GF-D8 (cell line): ENCODE measurements around the gene TSPAN4.

ENCODE experiments used
- DNase-seq: peaks from one replicate; lab custom pipeline; 2025; lab: John Stamatoyannopoulos, UW

Gene TSPAN4

DNA sequence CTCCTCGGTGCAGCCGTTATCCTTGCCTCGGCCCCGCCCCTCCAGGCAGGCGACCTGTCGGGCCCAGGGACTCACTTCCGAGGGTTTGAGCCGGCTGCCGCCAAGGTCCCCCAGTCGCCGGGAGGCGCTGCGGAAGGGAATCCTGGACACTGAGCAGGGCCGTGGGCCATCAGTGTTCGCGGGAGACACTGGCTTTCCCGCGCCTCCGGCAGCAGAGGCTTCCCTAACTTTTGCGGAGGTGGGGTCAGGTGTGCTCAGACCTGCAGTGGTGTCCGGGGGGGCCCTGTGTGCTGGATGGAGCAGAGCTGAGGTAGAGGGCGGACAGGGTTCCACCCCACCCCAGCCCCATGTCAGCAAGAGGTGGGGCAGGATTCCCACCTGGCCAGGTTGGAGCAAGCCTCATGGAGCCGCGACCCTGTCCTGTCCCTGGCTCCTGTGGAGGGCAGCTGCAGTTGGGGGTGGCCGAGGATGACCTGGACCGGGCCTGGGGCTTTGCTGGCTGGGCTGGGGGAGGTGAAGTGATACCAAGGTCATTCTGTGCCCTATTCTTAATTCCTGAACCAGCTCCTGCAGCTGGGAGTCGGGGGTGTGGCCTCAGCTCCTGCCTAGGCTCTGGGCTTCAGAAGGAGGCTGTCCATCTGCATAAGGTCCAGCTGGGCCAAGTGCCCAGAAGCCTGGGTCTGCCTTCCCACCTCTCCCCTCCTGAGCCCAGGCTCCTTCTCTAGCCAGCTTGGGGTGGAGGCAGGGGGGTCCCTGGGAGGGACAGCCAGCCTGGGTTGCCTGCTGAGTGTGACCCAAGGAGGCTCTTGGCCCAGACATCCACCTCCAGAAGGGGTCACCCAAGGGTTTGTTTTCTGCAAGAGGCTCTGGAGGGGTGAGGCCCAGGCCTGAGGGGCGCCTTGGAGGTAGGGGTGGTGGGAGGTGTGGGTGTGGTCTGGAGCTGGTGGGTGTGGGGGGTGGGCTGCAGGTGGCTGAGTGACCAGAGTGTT lies 8.4 kb downstream of the TSPAN4 start:
- no peak for DNase-seq

DNA sequence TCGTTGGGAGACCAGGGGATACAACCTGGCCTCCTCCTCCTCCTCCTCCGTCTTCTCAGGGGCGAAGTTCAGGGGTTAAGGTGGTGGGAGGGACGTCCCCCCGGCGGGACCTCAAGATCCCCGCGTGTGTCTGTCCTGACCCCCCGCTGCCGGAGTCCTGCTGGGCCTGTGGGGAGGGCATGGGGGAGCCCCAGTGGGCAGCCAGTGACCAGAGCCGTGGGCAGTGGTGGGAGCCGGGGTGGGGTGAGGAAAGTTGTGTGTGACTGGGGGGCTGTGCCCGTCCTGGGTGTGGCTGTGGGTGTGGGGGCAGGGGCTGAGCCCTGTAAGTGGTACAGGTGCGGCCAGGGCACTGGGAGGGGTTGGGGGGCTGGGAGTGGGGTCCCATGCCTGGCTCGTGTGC lies 10.1 kb downstream of the TSPAN4 start:
- DNase-seq: no peak

DNA sequence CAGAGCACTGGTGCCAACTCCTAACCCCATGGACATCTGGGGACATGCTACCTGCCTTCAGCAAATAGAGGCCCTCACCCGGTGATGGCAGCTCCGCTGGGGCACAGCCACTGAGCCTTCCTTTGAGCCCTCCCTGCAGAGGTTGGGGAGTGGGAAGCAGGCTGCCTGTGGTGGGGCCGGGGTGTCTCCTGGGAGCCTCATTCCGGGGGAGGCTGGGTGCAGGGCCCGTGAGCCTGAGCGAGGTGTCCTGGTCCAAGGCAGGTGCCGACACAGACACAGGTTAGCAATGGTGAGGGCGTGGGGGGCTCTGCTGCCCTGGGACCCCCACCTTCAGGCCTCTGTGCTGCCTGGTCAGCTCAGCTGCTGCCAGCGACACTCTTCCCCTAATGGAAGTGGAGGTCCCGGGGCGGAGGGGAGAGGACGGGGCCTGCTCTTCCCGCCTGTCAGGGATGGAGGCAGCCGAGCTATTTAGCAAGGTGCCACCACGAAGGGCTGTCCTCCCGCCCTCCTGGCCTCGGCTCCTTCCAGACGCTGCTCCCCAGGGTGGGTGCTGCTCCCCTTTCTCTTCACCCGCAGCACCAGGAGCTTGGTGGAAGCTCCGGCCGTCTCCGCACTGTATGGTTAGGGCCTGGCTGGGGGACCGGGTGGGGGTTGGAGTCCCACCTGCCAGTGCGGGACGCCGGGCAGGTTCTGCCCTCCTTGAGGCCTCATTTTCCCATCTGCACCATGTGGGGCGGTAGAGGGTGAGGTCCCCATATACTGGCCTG lies 11.2 kb downstream of the TSPAN4 start:
- no peak for DNase-seq

DNA sequence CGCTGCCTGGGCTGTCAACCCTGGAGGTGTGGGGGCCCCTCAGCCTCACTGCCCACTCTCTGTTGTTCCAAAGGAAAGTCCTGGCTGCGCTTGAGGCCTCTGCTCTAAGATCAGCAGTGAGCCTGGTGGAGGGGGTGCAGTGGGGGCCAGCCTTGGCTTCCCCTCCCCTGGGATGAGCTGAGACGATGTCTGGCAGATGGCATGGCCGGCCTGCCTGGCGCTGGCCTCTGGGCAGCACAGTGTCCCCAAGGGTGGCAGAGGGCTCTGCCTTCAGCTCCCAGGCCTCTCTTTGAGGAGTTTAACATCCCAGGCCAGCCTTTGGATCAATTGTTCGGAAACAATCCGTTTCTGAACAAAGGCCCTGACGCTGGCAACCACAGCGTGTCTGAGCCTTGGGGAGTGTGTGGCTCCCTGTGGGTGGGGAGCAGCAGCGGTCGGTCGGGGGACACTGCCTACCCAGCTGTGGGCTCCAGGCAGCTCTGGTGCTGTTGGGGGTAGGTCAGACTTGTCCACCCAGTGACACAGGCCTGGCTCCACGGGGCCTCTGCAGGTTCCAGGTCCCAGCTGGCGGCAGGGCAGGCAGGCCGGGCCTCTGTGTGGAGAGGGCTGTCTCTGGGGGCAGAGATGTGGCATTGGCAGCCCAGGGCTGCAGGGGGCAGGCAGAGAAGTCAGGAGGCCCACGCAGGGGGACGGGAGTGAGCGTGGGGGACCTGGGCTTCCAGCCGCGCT lies 12.1 kb downstream of the TSPAN4 start:
- DNase-seq: no peak

DNA sequence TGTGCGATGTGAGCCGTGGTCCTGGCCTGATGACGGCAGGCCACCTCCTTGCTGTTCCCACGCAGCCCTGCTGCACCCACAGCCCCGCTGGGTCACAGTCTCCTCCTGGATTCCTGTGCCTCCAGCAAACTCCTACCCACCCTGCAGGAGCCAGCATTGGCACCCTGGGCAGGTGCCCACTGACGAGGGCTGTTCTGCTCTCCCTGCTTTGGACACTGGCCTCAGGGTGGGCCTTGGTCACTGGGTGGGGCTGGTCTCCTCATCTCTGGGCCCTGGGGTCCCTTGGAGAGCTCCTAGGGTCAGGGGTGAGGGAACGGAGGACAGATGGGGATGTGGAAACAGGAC lies 12.7 kb downstream of the TSPAN4 start:
- DNase-seq: no peak

DNA sequence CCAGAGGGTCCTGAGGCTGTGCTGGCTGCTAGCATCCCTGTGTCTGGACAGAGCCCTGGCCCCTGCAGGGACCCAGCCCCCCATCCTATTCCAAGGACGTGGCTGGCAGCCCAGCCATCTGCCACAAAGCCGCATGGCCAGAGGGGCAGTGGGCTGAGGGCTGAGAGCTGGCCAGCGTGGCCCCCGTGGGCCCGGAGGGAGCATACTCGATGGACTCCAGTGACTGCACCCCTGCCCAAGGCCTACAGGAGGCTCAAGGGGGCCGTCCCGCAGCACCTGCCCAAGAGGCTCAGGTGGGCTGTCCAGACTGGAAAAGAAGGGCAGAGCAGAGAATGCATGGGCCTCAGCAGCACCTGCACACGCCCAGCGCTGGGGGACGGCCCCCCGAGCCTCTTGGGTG lies 13.1 kb downstream of the TSPAN4 start:
- DNase-seq: no peak

DNA sequence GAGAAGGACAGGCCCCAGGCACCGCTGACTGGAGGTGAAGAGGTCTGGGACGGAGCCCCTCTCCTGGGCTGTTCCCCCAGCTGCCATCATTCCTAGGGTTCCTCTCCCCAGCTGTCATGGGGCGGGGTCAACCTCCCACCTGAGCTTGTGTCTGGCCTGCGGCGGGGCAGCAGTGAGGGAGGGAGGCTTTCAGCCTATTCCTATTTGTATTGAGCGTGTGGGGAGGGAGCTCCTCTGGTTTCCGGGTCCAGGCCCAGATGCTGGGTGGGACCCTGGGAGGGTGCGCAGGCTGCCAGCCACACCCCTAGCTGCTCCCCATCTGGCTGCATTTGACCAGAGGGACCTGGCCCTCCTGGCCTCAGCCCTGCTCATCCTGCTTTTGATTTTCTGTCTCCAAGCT lies 13.7 kb downstream of the TSPAN4 start:
- no peak for DNase-seq

DNA sequence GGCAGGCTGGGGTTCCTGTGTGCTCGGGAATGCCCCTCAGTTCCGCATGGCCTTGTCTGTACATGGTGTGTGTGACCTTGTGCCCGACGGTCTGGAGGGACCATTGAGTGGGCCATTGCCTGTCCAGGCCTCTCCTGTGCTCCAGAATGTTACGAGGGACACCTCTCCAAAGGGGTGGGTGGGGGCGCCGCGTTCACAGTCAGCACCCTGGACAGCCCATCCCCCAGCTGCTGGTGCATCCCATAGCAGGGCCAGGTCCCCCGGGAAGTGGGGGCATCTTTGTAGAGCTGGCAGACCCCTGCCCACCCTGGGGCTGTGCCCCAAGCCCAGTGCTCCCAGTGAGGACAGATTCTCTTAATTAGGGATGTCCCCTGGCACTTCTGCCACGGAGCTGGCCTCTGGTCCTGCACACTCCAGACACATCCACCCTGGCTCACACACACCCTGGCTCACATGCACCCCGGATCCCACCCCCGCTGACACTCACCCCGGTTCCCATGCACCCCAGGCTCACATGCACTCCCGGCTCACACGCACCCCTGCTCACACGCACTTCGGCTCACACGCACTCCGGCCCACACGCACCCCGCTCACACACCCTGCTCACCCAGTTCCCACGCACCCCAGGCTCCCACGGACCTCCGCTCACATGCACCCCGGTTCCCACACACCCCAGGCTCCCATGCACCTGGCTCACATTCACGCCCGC lies 15.6 kb downstream of the TSPAN4 start:
- no peak for DNase-seq

DNA sequence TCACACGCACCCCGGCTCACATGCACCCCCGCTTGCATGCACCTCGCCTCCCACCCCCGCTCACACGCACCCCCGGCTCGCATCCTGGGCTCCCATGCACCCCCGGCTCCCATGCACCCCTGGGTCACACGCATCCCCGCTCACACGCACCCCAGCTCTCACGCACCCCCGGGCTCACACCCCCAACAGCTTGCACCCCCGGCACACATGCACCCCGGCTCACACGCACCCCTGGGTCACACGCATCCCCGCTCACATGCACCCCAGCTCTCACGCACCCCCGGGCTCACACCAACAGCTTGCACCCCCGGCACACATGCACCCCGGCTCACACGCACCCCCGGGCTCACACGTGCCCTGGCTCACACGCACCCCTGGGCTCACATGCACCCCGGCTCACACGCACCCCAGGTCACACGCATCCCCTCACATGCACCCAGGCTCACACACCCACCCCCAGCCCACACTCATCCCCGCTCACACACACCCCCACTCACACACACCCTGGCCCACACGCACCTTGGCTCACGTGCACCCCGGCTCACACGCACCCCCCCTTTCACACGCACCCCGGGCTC lies 16.2 kb downstream of the TSPAN4 start:
- no peak for DNase-seq

DNA sequence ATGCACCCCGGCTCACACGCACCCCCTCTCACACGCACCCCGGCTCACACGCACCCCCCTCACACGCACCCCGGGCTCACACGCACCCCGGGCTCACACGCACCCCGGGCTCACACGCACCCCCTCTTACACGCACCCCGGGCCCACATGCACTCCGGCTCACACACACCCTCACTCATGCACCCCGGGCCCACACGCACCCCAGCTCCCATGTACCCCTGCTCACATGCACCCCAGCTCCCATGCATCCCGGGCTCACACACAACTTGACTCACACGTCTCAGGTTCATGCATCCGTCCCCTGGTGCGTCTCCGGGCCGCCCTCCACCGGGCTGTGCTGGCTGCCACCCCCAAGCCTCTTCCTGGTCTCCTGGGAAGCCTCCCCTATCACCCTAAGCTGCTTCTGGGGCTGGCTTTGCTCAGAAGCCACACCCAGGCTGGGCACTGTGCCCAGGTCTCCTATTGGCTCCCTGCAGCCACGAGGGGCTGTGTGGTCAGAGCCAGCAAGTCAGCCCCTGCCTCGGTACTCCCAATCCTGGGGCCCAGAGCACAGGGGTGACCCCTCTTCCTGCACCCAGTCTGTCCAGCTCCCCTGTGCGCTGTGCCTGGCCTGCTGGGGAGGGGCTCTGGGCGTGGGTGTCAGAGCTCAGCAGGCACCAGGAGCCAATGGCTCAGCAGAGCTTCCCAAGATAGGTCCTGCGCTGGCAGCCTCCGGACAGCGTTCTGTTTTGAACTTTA lies 16.9 kb downstream of the TSPAN4 start:
- no peak for DNase-seq

DNA sequence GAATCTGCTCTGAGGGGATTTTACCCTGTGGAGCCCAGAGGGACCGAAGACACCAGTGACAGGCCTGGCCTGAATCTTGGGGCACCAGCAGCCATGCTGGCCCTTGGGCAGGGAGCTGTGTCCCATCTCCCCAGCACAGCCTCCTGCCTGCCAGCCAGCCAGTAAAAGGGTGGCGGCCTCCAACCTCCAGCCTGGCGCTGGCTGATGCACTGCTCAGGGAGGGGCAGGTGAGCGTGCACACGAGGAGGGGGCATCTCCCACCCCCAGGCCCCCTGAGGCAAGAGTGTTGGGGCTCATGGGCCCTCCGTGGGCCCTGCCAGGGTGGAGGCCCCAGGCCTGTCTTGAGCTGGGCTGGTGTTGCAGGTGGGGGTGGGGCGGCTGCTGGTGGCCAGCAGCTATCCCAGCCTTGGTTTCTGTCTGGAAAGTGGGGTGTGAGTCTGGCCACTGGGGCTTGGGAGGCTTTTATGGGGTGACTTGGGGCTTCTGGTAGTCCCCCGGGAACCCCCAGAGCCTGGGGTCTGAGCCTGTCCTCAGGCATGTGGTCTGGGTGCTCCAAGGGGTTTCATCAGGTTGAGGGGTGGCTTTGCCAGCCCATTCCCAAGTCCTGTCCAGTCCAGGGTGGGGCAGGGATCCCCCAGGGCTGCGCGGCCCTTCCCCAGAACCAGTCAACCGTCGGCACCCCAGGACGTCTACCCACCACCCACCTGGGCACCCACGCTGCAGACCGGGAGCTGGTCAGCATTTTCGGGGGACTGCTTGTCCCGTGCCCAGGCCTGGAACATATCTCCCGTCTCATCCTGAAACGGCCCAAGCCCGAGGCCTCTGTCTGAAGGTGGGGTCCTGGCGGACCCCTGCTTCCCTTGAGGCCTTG lies 17.8 kb downstream of the TSPAN4 start:
- DNase-seq: no peak

DNA sequence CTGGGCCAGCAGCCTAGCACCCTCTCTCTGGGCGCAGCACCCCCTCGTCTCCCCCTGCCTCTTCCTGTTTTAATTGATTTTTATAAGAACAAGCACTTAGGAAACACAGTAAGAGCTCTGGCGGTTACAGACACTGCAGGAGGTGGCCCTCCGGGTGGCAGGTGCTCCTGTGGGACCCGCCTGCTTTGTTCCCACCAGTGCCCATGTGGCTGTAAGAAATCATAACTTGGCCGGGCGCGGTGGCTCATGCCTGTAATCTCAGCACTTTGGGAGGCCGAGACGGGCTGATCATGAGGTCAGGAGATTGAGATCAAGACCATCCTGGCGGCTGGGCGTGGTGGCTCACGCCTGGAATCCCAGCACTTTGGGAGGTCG lies 18.4 kb downstream of the TSPAN4 start:
- no peak for DNase-seq

DNA sequence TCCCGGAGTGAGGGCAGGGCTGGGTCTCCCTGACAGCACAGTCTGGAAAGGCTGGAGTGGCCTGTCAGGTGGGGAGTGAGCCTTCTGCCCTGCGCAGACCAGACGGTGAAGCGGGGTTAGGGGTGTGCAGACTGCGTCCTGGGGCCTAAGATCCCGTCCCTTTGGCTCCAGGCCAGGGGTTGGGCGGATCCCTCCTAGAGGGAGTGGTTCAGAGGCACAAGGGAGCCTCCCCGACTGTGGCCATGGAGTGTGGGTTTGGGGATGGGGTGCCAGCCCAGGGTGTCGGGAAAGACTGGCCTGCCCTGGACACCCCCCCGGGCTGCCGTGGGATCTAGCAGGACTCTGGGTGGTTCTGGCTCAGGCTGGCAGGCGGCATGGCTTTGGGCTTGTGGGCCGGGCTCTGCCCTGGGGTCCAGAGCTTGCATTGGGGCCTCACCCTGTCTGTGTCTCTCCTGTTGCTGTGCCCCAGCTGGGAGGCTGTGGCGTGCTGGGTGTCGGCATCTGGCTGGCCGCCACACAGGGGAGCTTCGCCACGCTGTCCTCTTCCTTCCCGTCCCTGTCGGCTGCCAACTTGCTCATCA lies 19.5 kb downstream of the TSPAN4 start:
- no peak for DNase-seq

DNA sequence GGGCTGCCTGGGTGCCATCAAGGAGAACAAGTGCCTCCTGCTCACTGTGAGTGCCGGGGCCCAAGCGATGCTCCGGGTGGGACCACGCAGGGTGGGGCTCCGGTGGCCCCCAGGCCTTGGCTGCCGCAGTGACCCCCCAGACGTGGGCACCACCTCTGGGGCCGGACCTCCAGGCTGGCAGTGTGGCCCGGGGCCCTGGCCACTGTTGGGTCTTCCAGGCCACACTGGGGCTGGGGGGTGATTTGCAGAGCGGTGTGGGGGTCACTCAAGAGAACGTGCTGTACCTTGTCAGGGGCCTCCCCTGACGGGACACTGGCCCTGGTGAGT lies 20.0 kb downstream of the TSPAN4 start:
- DNase-seq: no peak

DNA sequence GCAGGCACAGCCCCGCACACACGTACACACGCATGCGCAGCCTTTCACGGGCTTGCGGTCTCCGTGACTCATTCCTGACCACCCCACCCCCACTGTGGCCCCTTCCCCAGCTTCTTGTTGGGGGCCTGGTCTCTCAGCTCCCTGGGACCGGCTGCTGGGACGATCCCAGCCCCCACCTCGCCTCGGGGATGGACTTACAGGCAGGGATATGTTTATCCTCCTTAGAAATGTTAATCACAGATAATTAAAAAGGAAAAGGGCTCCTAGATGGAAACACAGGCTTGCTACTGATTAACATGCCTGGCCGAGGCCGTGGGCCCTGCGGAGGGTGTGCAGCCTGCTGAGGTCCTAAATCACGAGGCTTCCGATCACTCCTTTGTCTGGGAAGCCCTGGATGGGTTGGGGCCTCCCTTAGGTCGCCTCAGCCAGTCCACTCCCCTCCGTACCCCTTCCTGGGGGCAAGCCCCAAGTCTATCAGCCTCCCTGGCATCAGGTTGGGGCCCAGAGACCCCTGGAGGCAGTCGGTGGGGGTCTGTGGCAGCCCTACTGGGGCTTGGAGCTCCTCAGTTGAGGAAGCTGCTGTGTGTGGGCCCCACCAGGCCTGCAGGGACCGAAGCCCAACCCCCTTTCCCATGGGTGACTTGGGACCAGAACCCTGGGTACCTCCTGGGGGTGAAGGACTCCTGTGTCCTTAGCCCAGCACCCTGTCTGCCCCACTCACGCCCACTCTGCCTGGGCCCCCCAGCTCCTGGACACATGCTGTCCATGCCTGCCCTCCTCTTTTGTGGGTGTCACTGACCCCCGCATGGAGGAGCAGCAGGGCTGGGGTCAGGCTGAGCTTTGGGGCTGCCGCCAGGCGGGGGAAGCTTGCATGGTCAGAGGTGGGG lies 20.6 kb downstream of the TSPAN4 start:
- DNase-seq: no peak

DNA sequence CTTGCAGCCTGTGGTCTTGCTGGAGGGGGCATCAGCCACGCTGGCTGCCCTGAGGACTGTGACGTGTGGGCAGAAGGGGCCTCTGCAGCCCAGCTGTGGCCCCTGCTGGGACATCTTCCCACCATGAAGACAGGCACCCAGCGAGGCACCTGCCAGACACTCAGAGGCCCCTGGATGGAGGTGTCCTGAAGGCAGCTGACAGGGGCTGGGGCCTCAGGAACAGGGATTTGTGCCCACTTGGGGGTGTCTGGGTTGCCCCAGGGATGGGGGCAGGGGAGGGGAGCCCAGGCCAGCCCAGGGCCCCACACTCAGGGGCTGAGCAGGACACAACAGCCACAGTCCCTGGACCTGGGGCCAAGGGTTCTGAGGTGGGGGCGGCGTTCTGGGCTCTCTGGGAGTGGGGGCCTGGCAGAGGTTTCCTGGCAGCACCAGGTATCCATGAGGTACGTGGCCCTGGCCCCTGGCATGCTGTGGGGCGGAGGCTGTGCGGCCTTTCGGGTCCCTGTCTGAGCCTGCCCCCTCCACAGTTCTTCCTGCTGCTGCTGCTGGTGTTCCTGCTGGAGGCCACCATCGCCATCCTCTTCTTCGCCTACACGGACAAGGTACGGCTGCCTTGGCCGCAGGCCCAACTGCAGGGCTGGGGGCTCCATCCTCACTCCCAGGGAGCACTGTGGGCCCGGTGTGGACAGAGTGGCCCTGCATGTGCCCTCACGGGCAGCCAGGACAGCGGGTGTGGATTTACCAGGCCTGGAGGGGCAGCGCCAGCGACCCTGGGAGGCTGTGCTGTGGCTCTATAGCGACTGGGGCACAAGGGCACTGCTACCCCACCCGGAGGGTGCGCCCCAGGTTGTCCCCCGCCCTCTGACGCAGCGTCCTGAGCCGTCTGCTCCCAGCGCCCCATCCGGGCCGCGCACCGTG lies 21.5 kb downstream of the TSPAN4 start:
- DNase-seq: no peak

DNA sequence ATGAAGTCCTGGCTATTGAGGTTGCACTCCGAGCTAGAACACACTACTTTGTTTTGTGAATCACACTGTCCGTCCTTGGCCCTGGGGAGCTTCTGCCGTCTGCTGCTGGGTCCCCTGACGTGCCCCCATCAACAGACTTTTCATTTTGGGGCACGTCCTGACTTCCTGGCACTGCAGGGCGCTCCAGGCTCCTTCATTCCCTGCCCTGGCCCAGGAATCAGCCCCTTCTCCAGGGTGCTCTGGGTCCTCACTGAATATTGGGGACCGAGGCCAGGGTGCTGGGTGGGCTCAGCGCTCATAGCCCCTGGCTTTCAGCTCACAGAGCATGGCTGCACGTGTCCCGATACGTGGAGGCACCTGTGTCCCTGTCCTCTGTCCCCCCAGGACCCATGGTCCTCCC lies 22.2 kb downstream of the TSPAN4 start:
- DNase-seq: no peak
